Measurements from ENCODE around the gene POU5F1. TPM values are rescaled to one million over a fixed set of nuclear protein-coding genes. Genes with fewer than 3 reads are reported as not detected.
A peak's percentile ranks its signal among the peaks of the same experiment; 100 is the strongest.

Gene POU5F1
- total and polyA plus RNA-seq, 9 of the 15 experiments (the other 6 are each of a cell fraction or from before 2014, with no cell fraction given) = 0.06 to 2.0 (median 0.10) TPM; not detected in 6

DNA sequence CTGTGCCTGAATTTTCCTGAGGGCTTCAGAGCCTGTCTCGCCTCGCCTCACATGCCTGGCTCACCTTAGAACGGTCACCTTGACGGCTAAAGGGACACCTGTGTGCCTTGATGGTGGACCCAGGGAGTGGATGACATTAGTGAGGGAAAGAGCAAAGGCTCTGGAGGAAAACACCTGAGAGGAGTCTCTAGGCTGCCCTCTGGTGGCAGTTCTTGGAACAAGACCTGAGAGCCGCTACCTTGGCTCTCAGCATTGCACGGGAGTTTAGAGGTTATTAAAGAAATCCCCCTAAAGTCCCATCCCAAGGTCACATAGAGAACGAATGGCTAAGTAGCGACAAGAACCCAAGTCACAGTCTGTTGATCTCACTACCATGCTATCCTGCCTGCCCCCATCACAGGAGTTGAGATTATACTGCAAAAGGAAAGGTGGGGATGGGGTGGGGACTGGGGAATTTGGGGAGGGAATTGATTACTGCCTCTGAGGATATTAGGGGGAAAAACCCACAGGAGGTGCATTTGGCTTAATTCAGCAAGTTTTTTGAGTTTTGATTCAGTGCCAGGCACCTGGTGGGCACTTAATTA lies 42.3 kb downstream of the POU5F1 start:
- H3K4me3 ChIP-seq = no peak overlapping the region
- in situ Hi-C loops (cut with MboI) (no loop called here), intact Hi-C loops (cut with micrococcal nuclease) (loop anchor here (2.0 kb wide), 1 partner anchor 65 kb away; no protein-coding TSS in a partner anchor)
- POLR2A ChIA-PET = interaction anchor here (0.6 to 1.0 kb wide), 2 partner anchors 20 to 68 kb away, joined by 4 to 5 read pairs; no protein-coding TSS in a partner anchor
- H4K20me1 ChIP-seq (replicated peaks; ENCODE audit: control insufficient read depth, insufficient read depth, low read length) = peaks cover 11% of the 10 kb centered on the region; the same call in 1 of the 2 replicates
- no peaks in the 10 kb centered on the region for H3K79me2 ChIP-seq (ENCODE audit: control insufficient read depth, insufficient read depth, low read length)
- no peaks in the 10 kb centered on the region for H3K9me1 ChIP-seq (ENCODE audit: control insufficient read depth, insufficient read depth, low read length)
- H3K4me2 ChIP-seq (ENCODE audit: insufficient read depth, low read length) = no peak overlapping the region
- no peak overlapping the region for H3K9ac ChIP-seq (ENCODE audit: insufficient read depth in 1 of 2, low read depth in 2 of 2, low read length in 2 of 2)
- peaks cover 6 to 9% of the 10 kb centered on the region in 2 experiments; a peak in 4 of 5 replicates for H3K4me1 ChIP-seq (replicated peaks in 1 of 2; ENCODE audit: control insufficient read depth in 2 of 2, insufficient read depth in 2 of 2, low read length in 2 of 2)
- WGBS (ENCODE audit: insufficient coverage, low coverage, missing lambda C conversion rate) = 2% methylated on average over 8 of the region's 8 CpGs
- H3K27me3 ChIP-seq (ENCODE audit: control insufficient read depth in 2 of 2, insufficient read depth in 2 of 2, low read length in 2 of 2) = peaks cover 25 to 65% of the 10 kb centered on the region in 2 experiments; a peak in 4 of 5 replicates
- H3K36me3 ChIP-seq (ENCODE audit: control insufficient read depth, insufficient read depth, low read length) = no peaks in the 10 kb centered on the region
- ATAC-seq (peak; percentile 82), DNase-seq (ENCODE audit: extremely low read depth in 1 of 4, low spot score in 3 of 4) (peak; percentile 76 to 85 (median 82)), FAIRE-seq (peak; percentile 94)
- CTCF ChIA-PET (ENCODE audit: low intra/inter-chr PET ratio) = interaction anchor here (0.7 to 1.9 kb wide), 7 partner anchors 9 to 300 kb away, joined by 3 to 10 read pairs (median 4); partner anchors contain the start of gene VARS2
- no peak overlapping the region for H2AFZ ChIP-seq (ENCODE audit: low read depth, low read length)
- H3K27ac ChIP-seq (ENCODE audit: extremely low read depth, low read depth, low read length) = no peak overlapping the region
- BruUV-seq (replicated peaks) = no TSS peak
- H3K9me3 ChIP-seq (replicated peaks; ENCODE audit: control insufficient read depth, insufficient read depth, low read depth, low read length) = no peaks in the 10 kb centered on the region
- TF ChIP-seq CBX3 (IDR thresholded peaks at IDR 0.05; ENCODE audit: borderline replicate concordance in 1 of 2, low read length in 2 of 2) (no peak), ILF3 (IDR thresholded peaks at IDR 0.05; ENCODE audit: borderline replicate concordance) (no peak), ZNF586 (CRISPR knock-in tag; conservative IDR thresholded peaks at IDR 0.05) (no peak), NR4A1 (CRISPR knock-in tag; IDR thresholded peaks at IDR 0.05) (no peak), NR4A1 (tag; IDR thresholded peaks at IDR 0.05) (no peak), STAG1 (CRISPR knock-in tag; IDR thresholded peaks at IDR 0.05; ENCODE audit: borderline replicate concordance) (peak; percentile 16; the same call in 1 of the 2 replicates), RBM34 (IDR thresholded peaks at IDR 0.05; ENCODE audit: borderline replicate concordance, insufficient read depth, low read length) (no peak), RAD21 (CRISPR knock-in tag; conservative IDR thresholded peaks at IDR 0.05 in 1 of 2, IDR thresholded peaks at IDR 0.05 in 1 of 2) (peak; percentile 23 to 56; a peak in 3 of 4 replicates), KLF16 (IDR thresholded peaks at IDR 0.05) (peak; percentile 38; the same call in 1 of the 2 replicates), GABPB1 (CRISPR knock-in tag; IDR thresholded peaks at IDR 0.05) (no peak)
- TF ChIP-seq, protein P1, sequence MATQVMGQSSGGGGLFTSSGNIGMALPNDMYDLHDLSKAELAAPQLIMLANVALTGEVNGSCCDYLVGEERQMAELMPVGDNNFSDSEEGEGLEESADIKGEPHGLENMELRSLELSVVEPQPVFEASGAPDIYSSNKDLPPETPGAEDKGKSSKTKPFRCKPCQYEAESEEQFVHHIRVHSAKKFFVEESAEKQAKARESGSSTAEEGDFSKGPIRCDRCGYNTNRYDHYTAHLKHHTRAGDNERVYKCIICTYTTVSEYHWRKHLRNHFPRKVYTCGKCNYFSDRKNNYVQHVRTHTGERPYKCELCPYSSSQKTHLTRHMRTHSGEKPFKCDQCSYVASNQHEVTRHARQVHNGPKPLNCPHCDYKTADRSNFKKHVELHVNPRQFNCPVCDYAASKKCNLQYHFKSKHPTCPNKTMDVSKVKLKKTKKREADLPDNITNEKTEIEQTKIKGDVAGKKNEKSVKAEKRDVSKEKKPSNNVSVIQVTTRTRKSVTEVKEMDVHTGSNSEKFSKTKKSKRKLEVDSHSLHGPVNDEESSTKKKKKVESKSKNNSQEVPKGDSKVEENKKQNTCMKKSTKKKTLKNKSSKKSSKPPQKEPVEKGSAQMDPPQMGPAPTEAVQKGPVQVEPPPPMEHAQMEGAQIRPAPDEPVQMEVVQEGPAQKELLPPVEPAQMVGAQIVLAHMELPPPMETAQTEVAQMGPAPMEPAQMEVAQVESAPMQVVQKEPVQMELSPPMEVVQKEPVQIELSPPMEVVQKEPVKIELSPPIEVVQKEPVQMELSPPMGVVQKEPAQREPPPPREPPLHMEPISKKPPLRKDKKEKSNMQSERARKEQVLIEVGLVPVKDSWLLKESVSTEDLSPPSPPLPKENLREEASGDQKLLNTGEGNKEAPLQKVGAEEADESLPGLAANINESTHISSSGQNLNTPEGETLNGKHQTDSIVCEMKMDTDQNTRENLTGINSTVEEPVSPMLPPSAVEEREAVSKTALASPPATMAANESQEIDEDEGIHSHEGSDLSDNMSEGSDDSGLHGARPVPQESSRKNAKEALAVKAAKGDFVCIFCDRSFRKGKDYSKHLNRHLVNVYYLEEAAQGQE (IDR thresholded peaks at IDR 0.05; ENCODE audit: borderline replicate concordance) = peak; percentile 34; the same call in 1 of the 2 replicates
- TF ChIP-seq, protein P1 (CRISPR knock-in tag; IDR thresholded peaks at IDR 0.05; ENCODE audit: low read depth) = no peak
- TF ChIP-seq, protein P2, sequence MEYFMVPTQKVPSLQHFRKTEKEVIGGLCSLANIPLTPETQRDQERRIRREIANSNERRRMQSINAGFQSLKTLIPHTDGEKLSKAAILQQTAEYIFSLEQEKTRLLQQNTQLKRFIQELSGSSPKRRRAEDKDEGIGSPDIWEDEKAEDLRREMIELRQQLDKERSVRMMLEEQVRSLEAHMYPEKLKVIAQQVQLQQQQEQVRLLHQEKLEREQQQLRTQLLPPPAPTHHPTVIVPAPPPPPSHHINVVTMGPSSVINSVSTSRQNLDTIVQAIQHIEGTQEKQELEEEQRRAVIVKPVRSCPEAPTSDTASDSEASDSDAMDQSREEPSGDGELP (CRISPR knock-in tag; IDR thresholded peaks at IDR 0.05; ENCODE audit: borderline replicate concordance) = peak; percentile 41; the same call in 1 of the 2 replicates
